ENCODE results near the gene COL1A1.

Gene COL1A1

DNA sequence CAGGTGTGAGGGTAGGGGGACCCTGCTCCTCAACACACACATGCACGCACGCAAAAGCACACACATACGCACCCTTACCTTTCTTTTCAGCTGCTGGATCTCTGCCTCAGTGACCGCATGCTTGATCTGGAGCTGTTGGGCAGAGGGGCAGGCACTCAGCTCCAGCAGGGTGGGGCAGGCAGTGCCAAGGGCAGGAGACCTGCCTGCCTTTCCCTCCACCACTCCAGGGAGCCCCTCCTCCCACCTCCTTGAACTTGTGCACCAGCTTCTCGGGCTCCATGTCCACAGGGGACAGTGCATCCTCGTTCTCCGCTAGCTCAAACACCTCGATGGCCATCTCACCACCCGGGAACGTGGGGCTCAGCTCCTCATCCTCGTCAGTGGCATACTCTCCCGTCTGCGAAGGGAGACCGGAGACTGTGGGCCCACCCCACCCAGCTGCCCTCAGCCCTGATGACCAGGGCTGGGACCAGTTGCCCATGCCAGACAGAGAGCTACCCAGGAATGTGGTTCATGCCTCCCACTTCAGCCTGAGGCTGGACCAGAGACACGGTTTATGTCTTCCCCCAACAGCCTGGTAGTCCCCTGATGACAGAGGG is 62.1 kb downstream of the COL1A1 start:
- no peak for DNase-seq

DNA sequence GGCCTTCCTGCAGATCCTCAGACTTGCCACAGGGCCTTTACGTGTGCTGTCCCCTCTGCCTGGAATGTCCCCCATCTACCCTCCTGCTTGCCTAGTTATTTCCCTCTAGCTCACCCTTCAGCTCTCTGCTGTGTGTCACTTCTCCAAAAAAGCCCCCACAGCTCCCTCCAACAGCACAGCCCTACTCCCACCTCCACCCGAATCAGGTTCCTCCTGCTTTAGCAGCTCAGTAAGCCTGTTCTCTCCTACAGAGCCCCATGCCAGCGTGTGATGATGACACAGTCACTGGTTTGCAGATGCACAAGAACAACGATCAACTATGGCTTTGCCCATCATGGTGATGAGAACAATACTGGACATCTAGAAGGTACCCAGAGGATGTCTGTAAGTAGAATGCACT is 64.4 kb downstream of the COL1A1 start:
- no peak for DNase-seq

DNA sequence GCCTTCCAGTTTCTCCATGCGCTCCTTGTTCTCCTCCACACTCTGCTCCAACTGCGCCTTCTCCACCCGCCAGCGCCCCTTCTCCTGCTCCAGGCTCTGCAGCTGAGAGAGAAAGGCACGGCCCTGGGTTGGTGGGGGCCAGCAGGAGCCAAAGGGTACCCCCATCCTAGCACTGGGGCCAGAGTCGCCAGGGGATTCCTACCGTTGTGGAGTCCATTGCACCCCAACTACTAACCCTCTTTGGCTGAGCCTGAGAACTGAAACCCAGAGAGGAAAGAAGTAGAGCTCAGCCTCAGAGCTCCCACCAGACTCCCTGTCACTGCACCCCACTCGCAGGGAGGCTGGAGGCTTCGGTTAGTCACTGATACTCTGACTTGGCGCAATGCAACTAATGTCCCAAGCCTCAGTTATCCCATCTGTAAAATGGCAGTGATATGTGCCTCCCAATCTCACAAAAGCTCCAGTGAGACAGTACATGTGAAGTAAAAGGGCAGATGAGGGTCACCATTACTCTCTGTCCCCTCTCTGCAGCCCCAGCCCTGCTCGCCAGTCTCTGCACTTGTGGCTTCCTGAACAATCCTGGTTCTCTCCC is 65.2 kb downstream of the COL1A1 start:
- no peak for DNase-seq

DNA sequence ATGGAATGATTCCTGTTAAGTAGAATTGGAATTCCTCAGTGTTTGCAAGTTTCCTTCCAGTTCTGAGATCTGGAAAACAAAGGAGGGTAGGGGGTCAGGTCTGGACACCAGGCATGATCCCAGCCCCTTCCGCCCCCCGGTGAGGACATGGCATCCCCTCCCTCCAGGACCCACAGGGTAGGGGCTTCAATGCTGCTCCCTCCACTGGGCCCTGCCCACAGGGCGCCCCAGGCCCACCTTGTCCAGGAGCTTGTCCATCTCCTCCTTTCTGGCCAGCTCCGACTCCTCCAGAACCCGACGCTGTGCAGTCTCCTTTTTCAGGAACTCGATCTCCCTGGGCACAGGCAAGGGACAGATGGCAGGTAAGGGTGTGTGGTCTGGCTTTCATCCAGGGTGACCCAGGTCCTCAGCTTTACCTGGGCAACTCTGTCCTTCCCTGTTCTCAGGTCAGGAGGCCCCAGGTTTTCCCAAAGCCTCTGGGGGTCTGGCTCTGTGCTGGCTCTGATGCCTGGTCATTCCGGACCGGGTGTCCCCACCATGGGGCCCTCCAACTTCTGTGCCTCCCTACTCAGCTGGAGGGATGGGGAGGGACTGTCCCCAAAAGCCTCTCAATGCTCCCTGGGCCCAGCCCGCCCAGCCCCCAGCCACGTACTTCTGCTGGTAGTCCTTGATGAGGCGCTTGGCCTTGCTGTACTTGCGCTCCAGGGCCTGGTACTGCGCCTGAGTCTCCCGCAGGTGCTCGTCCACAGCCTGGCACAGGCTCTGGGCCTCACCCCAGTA is 65.9 kb downstream of the COL1A1 start:
- no peak for DNase-seq

DNA sequence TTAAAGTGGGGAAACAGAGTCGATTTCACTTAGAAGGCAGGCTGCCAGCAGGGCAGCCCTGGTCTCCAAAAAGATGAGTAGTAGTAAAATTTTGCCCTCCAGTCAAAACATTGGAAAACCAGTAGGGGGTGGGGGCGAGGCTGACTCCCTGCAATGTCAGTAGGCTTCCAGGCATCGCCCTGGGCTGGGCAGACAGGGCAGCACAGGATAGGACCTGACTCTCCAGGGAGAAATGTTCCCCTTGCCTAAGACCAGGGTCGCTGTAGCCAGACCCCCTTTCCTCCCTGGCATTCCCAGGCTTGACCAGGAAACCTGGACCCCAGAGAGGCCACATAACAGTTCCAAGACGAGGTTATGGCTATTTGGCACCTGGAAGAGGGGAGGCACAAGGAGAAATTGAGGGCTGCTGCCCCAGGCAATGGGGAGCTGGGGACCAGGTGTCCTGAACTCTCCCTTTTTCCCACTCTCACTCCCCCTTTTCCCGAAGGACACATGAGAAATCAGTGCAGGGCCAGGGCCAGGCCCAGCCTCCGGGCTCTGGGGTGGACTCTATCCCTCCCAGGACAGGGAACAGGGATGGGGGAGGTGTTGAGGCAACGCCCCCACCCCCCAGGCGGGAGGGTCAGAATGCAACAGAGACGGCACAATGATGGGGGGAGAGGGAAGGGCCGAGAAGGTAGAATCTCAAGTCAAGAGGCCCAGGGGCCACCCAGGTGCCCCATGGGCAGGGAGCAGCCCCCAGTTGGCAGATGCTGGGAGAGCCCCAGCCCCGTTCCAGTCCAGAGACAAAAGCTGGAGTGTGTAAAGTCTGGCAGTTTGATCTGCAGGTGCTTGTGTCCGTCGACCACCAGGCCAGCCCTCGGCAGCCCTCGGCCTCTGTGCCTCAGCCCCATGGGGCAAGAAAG is 67.0 kb downstream of the COL1A1 start:
- DNase-seq = no peak

DNA sequence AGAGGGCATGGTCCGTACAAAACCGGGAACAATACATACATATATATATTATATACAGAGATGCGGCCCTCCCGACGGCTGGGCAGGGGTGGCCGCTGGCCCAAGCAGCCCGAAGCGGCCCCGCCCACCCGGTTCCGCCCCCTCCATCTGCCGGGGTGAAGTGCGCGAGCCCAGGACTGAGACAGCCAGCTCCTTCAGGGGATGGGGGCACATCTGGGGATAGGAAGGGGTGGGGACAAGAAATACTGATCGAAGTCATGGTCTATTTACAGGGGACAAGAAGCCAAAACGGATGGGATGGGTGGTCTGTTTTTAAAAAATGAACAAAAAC is 67.7 kb downstream of the COL1A1 start:
- DNase-seq = no peak
